ENCODE results near the gene ANKRD39. TPM values are rescaled to one million over a fixed set of nuclear protein-coding genes. Genes with fewer than 3 reads are reported as not detected.
A peak's percentile ranks its signal among the peaks of the same experiment; 100 is the strongest.

ANKRD39 gene
- total and polyA plus RNA-seq, 2 experiments from 2014 or later: 17.5 to 32.0 TPM

GRCh38 chr2:96885432-96886347 is 27.9 kb upstream of the ANKRD39 start:
- Histone ChIP-seq H3K27me3 (ENCODE audit: insufficient read depth) (no peaks in the 10 kb centered on the region), H2AFZ (no peak overlapping the region; the same call in 1 of the 2 replicates), H3K36me3 (ENCODE audit: insufficient read depth) (no peaks in the 10 kb centered on the region), H3K4me2 (no peak overlapping the region), H3K4me3 (no peak overlapping the region), H3K4me1 (ENCODE audit: insufficient read depth) (peaks cover 22% of the 10 kb centered on the region), H4K20me1 (replicated peaks; ENCODE audit: insufficient read depth) (no peaks in the 10 kb centered on the region), H3K27ac (ENCODE audit: low read depth) (no peak overlapping the region), H3K9me2 (ENCODE audit: insufficient read depth) (no peaks in the 10 kb centered on the region), H3F3A (replicated peaks; ENCODE audit: low read depth) (0 out of 2 replicates have a peak, but pooled peaks cover 4% of the 10 kb centered on the region), H3K79me2 (replicated peaks; ENCODE audit: insufficient read depth) (no peaks in the 10 kb centered on the region)
- no peaks in the 10 kb centered on the region for H3K36me3 Mint-ChIP-seq (ENCODE audit: low read depth)
- H3K27me3 Mint-ChIP-seq (ENCODE audit: insufficient read depth, low read depth, poor library complexity): peaks cover 23% of the 10 kb centered on the region
- DNase-seq (ENCODE audit: low spot score) (no peak), ATAC-seq (no peak)
- H3K27ac Mint-ChIP-seq: 0 out of 2 replicates have a peak overlapping the region, but pooled peaks have one; percentile 19
- H3K4me1 Mint-ChIP-seq: peaks cover 41% of the 10 kb centered on the region
- H3K9me3 Mint-ChIP-seq: no peaks in the 10 kb centered on the region
- TF ChIP-seq CTCF (conservative IDR thresholded peaks at IDR 0.05; ENCODE audit: low read depth in 2 of 2) (no peak), POLR2AphosphoS5 (IDR thresholded peaks at IDR 0.05; ENCODE audit: low read depth) (no peak), ZNF462 (CRISPR knock-in tag; IDR thresholded peaks at IDR 0.05) (no peak), STAT1 (IDR thresholded peaks at IDR 0.05; ENCODE audit: unreplicated experiment) (no peak)
- H3K4me3 Mint-ChIP-seq: no peak overlapping the region

Measured in GM23338 (cell line).